ENCODE measurements around the gene PHETA1. TPM values are rescaled to one million over a fixed set of nuclear protein-coding genes. Genes with fewer than 3 reads are reported as not detected.
"Not testable (repeated sequence)": the region's sequence is repeated elsewhere in the genome, so short reads cannot be mapped to it uniquely, and the experiment has no call there.

The PHETA1 gene
- total RNA-seq, 1 experiment from 2014 or later: 16.3 TPM

DNA sequence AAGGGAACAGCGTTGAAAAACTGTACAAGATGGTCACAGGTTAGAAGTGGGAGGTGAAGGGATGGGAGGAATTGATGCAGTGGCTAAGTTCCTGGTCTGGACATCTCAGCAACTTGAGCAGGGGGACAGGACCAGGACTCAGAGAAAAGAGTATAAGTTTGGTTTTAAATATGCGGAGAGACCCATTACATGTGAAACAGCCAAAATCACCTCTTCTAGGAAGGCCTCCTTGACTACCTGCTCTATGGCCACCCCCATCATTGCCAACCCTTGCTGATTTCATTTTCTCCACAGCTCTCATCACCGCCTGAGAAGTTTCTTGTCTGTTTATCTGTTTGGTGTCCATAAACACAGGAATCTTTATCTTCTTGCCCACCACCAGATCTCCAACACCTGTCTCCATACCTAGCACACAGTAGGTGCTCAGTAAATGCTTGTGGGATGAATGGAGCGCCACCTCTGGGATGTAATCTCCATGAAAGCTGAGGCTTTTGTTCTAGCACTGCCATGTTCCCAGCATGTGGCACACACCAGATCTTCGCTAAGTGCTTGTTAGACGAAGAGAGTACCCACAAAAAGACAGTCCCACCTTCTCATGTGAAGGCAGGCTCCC is 11.2 kb upstream of the PHETA1 start:
- no peak overlapping the region for H3K4me3 ChIP-seq (ENCODE audit: low read depth in 2 of 2, low read length in 2 of 2)
- ChIA-PET POLR2A (no interaction called here), CTCF (no interaction called here)
- DNase-seq (ENCODE audit: low read depth, low spot score) (no peak), ATAC-seq (0 out of 2 replicates have a peak, but pooled peaks have one; percentile 26)
- no peaks in the 10 kb centered on the region for H3K36me3 ChIP-seq (ENCODE audit: control insufficient read depth, insufficient read depth, low read length)
- H3K27ac ChIP-seq (ENCODE audit: low read length): no peak overlapping the region
- no peaks in the 10 kb centered on the region for H3K27me3 ChIP-seq (ENCODE audit: control insufficient read depth, insufficient read depth, low read length)
- TF ChIP-seq, protein P1, sequence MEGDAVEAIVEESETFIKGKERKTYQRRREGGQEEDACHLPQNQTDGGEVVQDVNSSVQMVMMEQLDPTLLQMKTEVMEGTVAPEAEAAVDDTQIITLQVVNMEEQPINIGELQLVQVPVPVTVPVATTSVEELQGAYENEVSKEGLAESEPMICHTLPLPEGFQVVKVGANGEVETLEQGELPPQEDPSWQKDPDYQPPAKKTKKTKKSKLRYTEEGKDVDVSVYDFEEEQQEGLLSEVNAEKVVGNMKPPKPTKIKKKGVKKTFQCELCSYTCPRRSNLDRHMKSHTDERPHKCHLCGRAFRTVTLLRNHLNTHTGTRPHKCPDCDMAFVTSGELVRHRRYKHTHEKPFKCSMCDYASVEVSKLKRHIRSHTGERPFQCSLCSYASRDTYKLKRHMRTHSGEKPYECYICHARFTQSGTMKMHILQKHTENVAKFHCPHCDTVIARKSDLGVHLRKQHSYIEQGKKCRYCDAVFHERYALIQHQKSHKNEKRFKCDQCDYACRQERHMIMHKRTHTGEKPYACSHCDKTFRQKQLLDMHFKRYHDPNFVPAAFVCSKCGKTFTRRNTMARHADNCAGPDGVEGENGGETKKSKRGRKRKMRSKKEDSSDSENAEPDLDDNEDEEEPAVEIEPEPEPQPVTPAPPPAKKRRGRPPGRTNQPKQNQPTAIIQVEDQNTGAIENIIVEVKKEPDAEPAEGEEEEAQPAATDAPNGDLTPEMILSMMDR (IDR thresholded peaks at IDR 0.05): no peak
- no peak for TF ChIP-seq SIN3A (IDR thresholded peaks at IDR 0.05; ENCODE audit: borderline replicate concordance, insufficient read depth, low read depth, low read length)
- no peak for TF ChIP-seq TCF7L2 (IDR thresholded peaks at IDR 0.05; ENCODE audit: low read depth, low read length)
- no peak for TF ChIP-seq REST (IDR thresholded peaks at IDR 0.05; ENCODE audit: insufficient read depth in 1 of 2, low read depth in 2 of 2, low read length in 1 of 2)
- no peak for TF ChIP-seq POLR2AphosphoS5 (IDR thresholded peaks at IDR 0.05; ENCODE audit: low read depth, low read length)
- no peaks in the 10 kb centered on the region for H3K4me1 ChIP-seq (ENCODE audit: control insufficient read depth, insufficient read depth, low read length)
- no TSS peak for BruUV-seq (replicated peaks)
- in situ Hi-C loops (cut with HindIII; ENCODE audit: low pct_unique_long_range_greater_than_20kb, low sequenced_read_pairs): no loop called here
- no peaks in the 10 kb centered on the region for H3K9me3 ChIP-seq (ENCODE audit: control insufficient read depth, insufficient read depth, low read depth, low read length)
- intact Hi-C loops (cut with micrococcal nuclease; ENCODE audit: unreplicated experiment): no loop called here

- Histone ChIP-seq H3K36me3 (ENCODE audit: control insufficient read depth, insufficient read depth, low read length) (no peaks in the 10 kb centered on the region), H3K4me1 (ENCODE audit: control insufficient read depth, insufficient read depth, low read length) (no peaks in the 10 kb centered on the region), H3K9me3 (ENCODE audit: control insufficient read depth, insufficient read depth, low read depth, low read length) (no peaks in the 10 kb centered on the region), H3K4me3 (ENCODE audit: low read depth in 2 of 2, low read length in 2 of 2) (no peak overlapping the region), H3K27me3 (ENCODE audit: control insufficient read depth, insufficient read depth, low read length) (no peaks in the 10 kb centered on the region), H3K27ac (ENCODE audit: low read length) (no peak overlapping the region)
- TF ChIP-seq REST (IDR thresholded peaks at IDR 0.05; ENCODE audit: insufficient read depth in 1 of 2, low read depth in 2 of 2, low read length in 1 of 2) (no peak), TCF7L2 (IDR thresholded peaks at IDR 0.05; ENCODE audit: low read depth, low read length) (no peak), POLR2AphosphoS5 (IDR thresholded peaks at IDR 0.05; ENCODE audit: low read depth, low read length) (no peak), SIN3A (IDR thresholded peaks at IDR 0.05; ENCODE audit: borderline replicate concordance, insufficient read depth, low read depth, low read length) (no peak)
- TF ChIP-seq, protein P1 (IDR thresholded peaks at IDR 0.05): no peak
- CTCF ChIA-PET: no interaction called here
- ATAC-seq (no peak), DNase-seq (ENCODE audit: low read depth, low spot score) (no peak)
- in situ Hi-C loops (cut with HindIII; ENCODE audit: low pct_unique_long_range_greater_than_20kb, low sequenced_read_pairs): no loop called here
- no TSS peak for BruUV-seq (replicated peaks)
- POLR2A ChIA-PET: no interaction called here
- intact Hi-C loops (cut with micrococcal nuclease; ENCODE audit: unreplicated experiment): no loop called here
Measured at GRCh38 chr12:111377440-111377839, 8.5 kb upstream of the PHETA1 start.

DNA sequence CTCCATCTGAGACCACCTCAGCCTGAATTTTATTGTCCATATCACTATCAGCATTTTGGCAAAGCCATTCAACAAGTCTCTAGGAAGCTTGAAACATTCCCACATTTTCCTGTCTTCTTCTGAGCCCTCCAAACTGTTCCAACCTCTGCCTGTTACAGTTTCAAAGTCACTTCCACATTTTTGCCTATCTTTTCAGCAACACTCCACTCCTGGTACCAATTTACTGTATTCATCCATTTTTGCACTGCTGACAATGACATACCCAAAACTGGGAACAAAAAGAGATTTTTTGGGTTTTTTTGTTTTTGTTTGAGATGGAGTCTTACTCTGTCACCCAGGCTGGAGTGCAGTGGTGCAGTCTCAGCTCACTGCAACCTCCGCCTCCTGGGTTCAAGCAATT is 4.3 kb upstream of the PHETA1 start:
- BruUV-seq (replicated peaks); POLR2A ChIA-PET; intact Hi-C loops (cut with micrococcal nuclease; ENCODE audit: unreplicated experiment); H3K27me3 ChIP-seq (ENCODE audit: control insufficient read depth, insufficient read depth, low read length); H3K27ac ChIP-seq (ENCODE audit: low read length); H3K36me3 ChIP-seq (ENCODE audit: control insufficient read depth, insufficient read depth, low read length); DNase-seq (ENCODE audit: low read depth, low spot score); in situ Hi-C loops (cut with HindIII; ENCODE audit: low pct_unique_long_range_greater_than_20kb, low sequenced_read_pairs); H3K4me1 ChIP-seq (ENCODE audit: control insufficient read depth, insufficient read depth, low read length); H3K9me3 ChIP-seq (ENCODE audit: control insufficient read depth, insufficient read depth, low read depth, low read length); CTCF ChIA-PET; H3K4me3 ChIP-seq (ENCODE audit: low read depth in 2 of 2, low read length in 2 of 2); ATAC-seq: not testable (repeated sequence)

All from Panc1 (cell line).